Tibial nerve (tissue), 4 donors: ENCODE measurements around the gene BCL2L11.

Source experiments
- EP300 ChIP-seq, 2 donors: sonication (generic); formaldehyde crosslinking; IDR thresholded peaks; one replicate each; pipeline ENCODE4 v1.6.1; 2017; ENCODE audit warnings: antibody characterized with exemption in 2 of 2, mild to moderate bottlenecking in 1 of 2
- POLR2A ChIP-seq, 2 donors: fragments of 450-650 bp; IDR thresholded peaks; one replicate each; pipeline ENCODE4 v1.6.1; 2017; ENCODE audit warnings: antibody characterized with exemption in 2 of 2, mild to moderate bottlenecking in 2 of 2, moderate library complexity in 2 of 2
- TF ChIP-seq, protein P1 (sequence below), 5 experiments: fragments of 200-600 bp in 3 of 5; fragments of 450-650 bp in 2 of 5; sonication (generic) in 3 of 5; IDR thresholded peaks; one replicate each; pipeline ENCODE4 v1.5.1; 2016 to 2019; ENCODE audit warnings: antibody characterized with exemption in 5 of 5, mild to moderate bottlenecking in 3 of 5, moderate library complexity in 2 of 5

DNA sequence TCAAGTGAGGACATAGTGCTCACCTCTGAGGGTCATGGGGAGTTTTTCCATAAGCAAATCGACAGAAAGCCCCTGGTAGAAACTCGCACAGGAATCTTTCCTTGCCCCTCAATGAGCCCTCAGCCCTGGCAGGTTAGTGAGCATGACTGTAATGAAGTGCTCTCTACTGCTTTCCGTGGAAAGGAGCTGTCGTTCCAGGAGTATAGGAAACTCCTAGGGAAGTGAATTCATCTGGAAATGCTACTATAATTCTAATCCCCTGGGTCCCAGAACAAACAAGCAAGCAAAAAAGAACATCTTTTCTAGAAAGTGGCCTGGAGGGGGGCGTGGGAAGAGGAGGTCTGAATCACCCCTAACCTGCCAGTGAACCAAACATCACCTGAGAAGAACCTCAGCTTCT is 18.1 kb downstream of the BCL2L11 start:
- TF ChIP-seq POLR2A (IDR thresholded peaks at IDR 0.05) (no peak), EP300 (IDR thresholded peaks at IDR 0.05) (no peak)
- TF ChIP-seq, protein P1, sequence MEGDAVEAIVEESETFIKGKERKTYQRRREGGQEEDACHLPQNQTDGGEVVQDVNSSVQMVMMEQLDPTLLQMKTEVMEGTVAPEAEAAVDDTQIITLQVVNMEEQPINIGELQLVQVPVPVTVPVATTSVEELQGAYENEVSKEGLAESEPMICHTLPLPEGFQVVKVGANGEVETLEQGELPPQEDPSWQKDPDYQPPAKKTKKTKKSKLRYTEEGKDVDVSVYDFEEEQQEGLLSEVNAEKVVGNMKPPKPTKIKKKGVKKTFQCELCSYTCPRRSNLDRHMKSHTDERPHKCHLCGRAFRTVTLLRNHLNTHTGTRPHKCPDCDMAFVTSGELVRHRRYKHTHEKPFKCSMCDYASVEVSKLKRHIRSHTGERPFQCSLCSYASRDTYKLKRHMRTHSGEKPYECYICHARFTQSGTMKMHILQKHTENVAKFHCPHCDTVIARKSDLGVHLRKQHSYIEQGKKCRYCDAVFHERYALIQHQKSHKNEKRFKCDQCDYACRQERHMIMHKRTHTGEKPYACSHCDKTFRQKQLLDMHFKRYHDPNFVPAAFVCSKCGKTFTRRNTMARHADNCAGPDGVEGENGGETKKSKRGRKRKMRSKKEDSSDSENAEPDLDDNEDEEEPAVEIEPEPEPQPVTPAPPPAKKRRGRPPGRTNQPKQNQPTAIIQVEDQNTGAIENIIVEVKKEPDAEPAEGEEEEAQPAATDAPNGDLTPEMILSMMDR (IDR thresholded peaks at IDR 0.05): no peak
